ENCODE results near the gene EIF4EBP3.
"Not testable (repeated sequence)": the region's sequence is repeated elsewhere in the genome, so short reads cannot be mapped to it uniquely, and the experiment has no call there.

The EIF4EBP3 gene

DNA sequence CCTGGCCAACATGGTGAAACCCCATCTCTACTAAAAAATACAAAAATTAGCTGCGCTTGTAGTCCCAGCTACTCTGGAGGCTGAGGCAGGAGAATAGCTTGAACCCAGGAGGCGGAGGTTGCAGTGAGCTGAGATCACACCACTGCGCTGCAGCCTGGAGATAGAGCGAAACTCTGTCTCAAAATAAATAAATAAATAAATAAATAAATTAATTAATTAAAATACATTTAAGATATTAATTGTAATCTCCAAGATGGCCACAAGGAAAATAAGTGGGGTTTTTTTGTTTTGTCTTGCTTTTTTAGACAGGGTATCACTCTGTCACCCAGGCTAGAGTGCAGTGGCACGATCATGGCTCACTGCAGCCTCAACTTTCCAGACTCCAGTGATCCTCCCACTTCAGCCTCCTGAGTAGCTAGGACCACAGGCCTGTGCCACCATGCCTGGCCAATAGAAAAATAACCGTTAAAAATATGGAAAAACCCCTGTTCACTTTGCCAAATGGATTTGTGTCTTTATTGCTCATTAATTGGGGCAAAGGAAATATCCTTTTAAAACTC, 31.8 kb downstream of the EIF4EBP3 start:
- not testable (repeated sequence) for DNase-seq

- DNase-seq, result no peak
Measured at GRCh38 chr5:140587495-140587894, 40.0 kb downstream of the EIF4EBP3 start.

- no peak for DNase-seq
Measured at GRCh38 chr5:140588311-140589070, 41.0 kb downstream of the EIF4EBP3 start.

DNA sequence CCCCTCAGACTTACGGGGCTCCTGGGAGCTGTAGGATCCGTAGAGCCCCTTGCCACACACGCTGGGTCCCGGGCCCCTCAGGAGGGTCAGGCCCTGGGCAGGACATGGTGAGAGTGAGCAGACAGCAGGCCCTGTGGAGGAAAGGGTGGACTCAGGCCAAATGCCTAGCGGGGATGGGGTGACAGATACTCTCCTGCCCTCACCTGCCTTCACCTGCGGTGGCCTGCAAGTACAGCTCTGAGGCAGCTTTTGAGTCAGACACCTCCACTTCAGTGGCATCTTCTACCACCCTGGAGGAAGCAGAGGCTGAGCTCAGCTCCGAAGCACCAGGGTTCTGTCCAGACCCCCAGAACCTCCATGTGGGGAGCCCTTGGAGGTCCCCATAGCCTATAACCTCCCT, 43.4 kb downstream of the EIF4EBP3 start:
- DNase-seq, result no peak

DNA sequence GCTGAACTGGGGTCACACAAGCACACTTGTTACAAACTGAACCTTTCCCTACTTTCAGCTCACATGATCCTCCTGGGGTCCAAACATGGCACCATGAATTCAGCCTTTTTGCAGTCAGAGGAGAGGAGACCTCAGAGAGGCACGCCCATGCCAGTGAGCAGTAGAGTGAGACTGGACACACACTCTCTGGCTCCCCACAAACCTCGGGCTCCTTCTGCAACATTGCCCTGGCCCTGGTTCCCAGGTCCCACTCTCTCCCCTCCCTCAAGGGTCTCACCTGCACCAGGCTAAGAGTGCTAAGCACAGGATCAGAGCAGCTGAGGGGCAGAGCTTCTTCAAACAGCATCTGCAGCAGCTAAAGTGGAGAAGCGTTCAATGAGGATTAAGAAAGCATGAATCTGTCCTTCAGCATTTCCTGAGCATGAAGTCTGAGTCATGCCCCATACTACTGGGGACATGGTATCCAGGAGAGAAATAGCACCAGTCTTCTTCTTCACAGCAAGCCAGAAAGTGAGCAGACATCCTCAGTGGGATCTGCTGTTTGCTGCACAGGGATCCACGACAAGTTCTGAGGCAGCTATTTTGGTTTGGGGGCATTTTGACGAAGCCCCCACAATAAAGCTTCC, 44.4 kb downstream of the EIF4EBP3 start:
- no peak for DNase-seq

- not testable (repeated sequence) for DNase-seq
Measured at GRCh38 chr5:140593070-140593469, 45.6 kb downstream of the EIF4EBP3 start.

- DNase-seq, result no peak
Measured at GRCh38 chr5:140594169-140594568, 46.7 kb downstream of the EIF4EBP3 start.

GRCh38 chr5:140595538-140596300, 48.3 kb downstream of the EIF4EBP3 start:
- no peak for DNase-seq

- DNase-seq, result no peak
Measured at GRCh38 chr5:140596321-140596741, 48.9 kb downstream of the EIF4EBP3 start.

- DNase-seq, result no peak
Measured at GRCh38 chr5:140598836-140599235, 51.4 kb downstream of the EIF4EBP3 start.
